HepG2 (cell line): Measurements from ENCODE around the gene AGER. TPM values are rescaled to one million over a fixed set of nuclear protein-coding genes. Genes with fewer than 3 reads are reported as not detected.

Experiments
- BRD4 ChIP-seq: sonication (generic); formaldehyde crosslinking; IDR thresholded peaks from 2 replicates; pipeline ENCODE4 v1.4.0; 2020; ENCODE audit warnings: missing genetic modification reagents
- FOSL2 ChIP-seq: sonication (generic); formaldehyde crosslinking; IDR thresholded peaks from 2 replicates; pipeline ENCODE4 v1.4.0; 2020; ENCODE audit warnings: missing genetic modification reagents
- GATAD1 ChIP-seq: IDR thresholded peaks from 2 replicates; pipeline ENCODE4 v1.6.1; 2016; ENCODE audit warnings: missing genetic modification reagents, missing compliant biosample characterization
- KDM4B ChIP-seq: sonication (generic); formaldehyde crosslinking; IDR thresholded peaks from 2 replicates; pipeline ENCODE4 v1.4.0; 2020; ENCODE audit warnings: missing genetic modification reagents
- NFRKB ChIP-seq: fragments of 450-650 bp; IDR thresholded peaks from 2 replicates; pipeline ENCODE4 v1.6.1; 2017
- PHF8 ChIP-seq: sonication (generic); formaldehyde crosslinking; IDR thresholded peaks from 2 replicates; pipeline ENCODE4 v1.5.0; 2020; ENCODE audit warnings: missing genetic modification reagents
- PITX1 ChIP-seq: sonication (generic); formaldehyde crosslinking; IDR thresholded peaks from 2 replicates; pipeline ENCODE4 v1.5.1; 2020; ENCODE audit warnings: mild to moderate bottlenecking, missing genetic modification reagents
- POLR2AphosphoS5 ChIP-seq: IDR thresholded peaks from 2 replicates; pipeline ENCODE4 v1.6.1; 2012; ENCODE audit warnings: low read depth, low read length
- SAFB2 ChIP-seq: sonication (generic); formaldehyde crosslinking; IDR thresholded peaks from 2 replicates; pipeline ENCODE4 v1.5.1; 2020; ENCODE audit warnings: missing genetic modification reagents, low read depth, mild to moderate bottlenecking, borderline replicate concordance
- SALL1 ChIP-seq: sonication (generic); formaldehyde crosslinking; IDR thresholded peaks from 2 replicates; pipeline ENCODE4 v1.8.0; 2022; ENCODE audit warnings: mild to moderate bottlenecking, missing genetic modification reagents
- TSC22D2 ChIP-seq: sonication (generic); formaldehyde crosslinking; IDR thresholded peaks from 2 replicates; pipeline ENCODE4 v1.5.1; 2020; ENCODE audit warnings: missing genetic modification reagents, mild to moderate bottlenecking, borderline replicate concordance
- USF2 ChIP-seq, 2 experiments: sonication (generic) in 1 of 2; formaldehyde crosslinking in 1 of 2; IDR thresholded peaks; 2 replicates each; pipeline versions ENCODE4 v1.5.1 to v1.6.1; 2011 to 2020; ENCODE audit warnings: borderline replicate concordance in 1 of 2, low read depth in 1 of 2, low read length in 1 of 2, mild to moderate bottlenecking in 1 of 2, missing genetic modification reagents in 1 of 2, moderate library complexity in 1 of 2
- ZBTB38 ChIP-seq: sonication (generic); formaldehyde crosslinking; IDR thresholded peaks from 2 replicates; pipeline ENCODE4 v1.5.1; 2020; ENCODE audit warnings: mild to moderate bottlenecking, missing genetic modification reagents
- ZC3H13 ChIP-seq: sonication (generic); formaldehyde crosslinking; IDR thresholded peaks from 2 replicates; pipeline ENCODE4 v1.8.1; 2023; ENCODE audit warnings: mild to moderate bottlenecking, missing genetic modification reagents, moderate library complexity
- ZFY ChIP-seq: sonication (generic); formaldehyde crosslinking; IDR thresholded peaks from 2 replicates; pipeline ENCODE4 v1.4.0; 2020; ENCODE audit warnings: missing genetic modification reagents
- ZMAT3 ChIP-seq: sonication (generic); formaldehyde crosslinking; conservative IDR thresholded peaks from 2 replicates; pipeline ENCODE4 v1.7.0; 2021; ENCODE audit warnings: missing genetic modification reagents
- ZNF296 ChIP-seq: sonication (generic); formaldehyde crosslinking; conservative IDR thresholded peaks from 2 replicates; pipeline ENCODE4 v1.5.0; 2020; ENCODE audit warnings: mild to moderate bottlenecking, missing genetic modification reagents
- ZNF317 ChIP-seq: sonication (generic); formaldehyde crosslinking; IDR thresholded peaks from 2 replicates; pipeline ENCODE4 v1.5.0; 2020; ENCODE audit warnings: mild to moderate bottlenecking, missing genetic modification reagents
- ZNF335 ChIP-seq: sonication (generic); formaldehyde crosslinking; IDR thresholded peaks from 2 replicates; pipeline ENCODE4 v1.4.0; 2020; ENCODE audit warnings: missing genetic modification reagents
- ZNF337 ChIP-seq: sonication (generic); formaldehyde crosslinking; IDR thresholded peaks from 2 replicates; pipeline ENCODE4 v1.5.1; 2020; ENCODE audit warnings: missing genetic modification reagents, low read depth, mild to moderate bottlenecking, borderline replicate concordance
- ZNF350 ChIP-seq: sonication (generic); formaldehyde crosslinking; IDR thresholded peaks from 2 replicates; pipeline ENCODE4 v1.4.0; 2020; ENCODE audit warnings: mild to moderate bottlenecking, low read depth, missing genetic modification reagents, borderline replicate concordance
- ZNF790 ChIP-seq: sonication (generic); formaldehyde crosslinking; IDR thresholded peaks from 2 replicates; pipeline ENCODE4 v1.8.0; 2022; ENCODE audit warnings: missing genetic modification reagents, mild to moderate bottlenecking, borderline replicate concordance
- ZSCAN21 ChIP-seq: sonication (generic); formaldehyde crosslinking; IDR thresholded peaks from 2 replicates; pipeline ENCODE4 v1.8.0; 2022; ENCODE audit warnings: mild to moderate bottlenecking, missing genetic modification reagents, moderate library complexity, borderline replicate concordance
- ZSCAN25 ChIP-seq: sonication (generic); formaldehyde crosslinking; IDR thresholded peaks from 2 replicates; pipeline ENCODE4 v1.8.0; 2022; ENCODE audit warnings: mild to moderate bottlenecking, missing genetic modification reagents
- polyA plus RNA-seq, 8 experiments: library from polyadenylated mRNA; depleted of rRNA in 3 of 8; stranded (reverse) in 7 of 8; unstranded in 1 of 8; fragments of >200 nt; fragmentation: Illumina TruSeq in 4 of 8; extraction: Trizol in 4 of 8; gene quantifications; 2 replicates each; pipeline versions ENCODE4 v1.2.1 to v1.2.3, GENCODE V29; 2011 to 2016; ENCODE audit warnings: low read depth in 4 of 8, missing spikeins in 1 of 8, mixed read lengths in 1 of 8; ENCODE audit not compliant: insufficient read depth in 1 of 8
- total RNA-seq, 5 experiments: library from RNA; depleted of rRNA; stranded (reverse); fragments of >200 nt; fragmentation: Illumina TruSeq; extraction: Trizol; gene quantifications; 2 replicates each; pipeline ENCODE4 v1.2.3, GENCODE V29; 2016; ENCODE audit warnings: low read depth in 1 of 5
- TF ChIP-seq, protein P1 (sequence below): sonication (generic); formaldehyde crosslinking; IDR thresholded peaks from 2 replicates; pipeline ENCODE4 v1.4.0; 2020; ENCODE audit warnings: mild to moderate bottlenecking, missing genetic modification reagents

AGER gene
- total and polyA plus RNA-seq, 2 of the 13 experiments (the other 11 are each of a cell fraction or from before 2014, with no cell fraction given) = 1.9 to 5.1 TPM

- TF ChIP-seq ZNF296 (CRISPR knock-in tag) (0 out of 2 replicates have a peak, but pooled peaks have one; percentile 45), ZNF790 (CRISPR knock-in tag) (no peak), ZC3H13 (CRISPR knock-in tag) (0 out of 2 replicates have a peak, but pooled peaks have one; percentile 53), ZMAT3 (CRISPR knock-in tag) (0 out of 2 replicates have a peak, but pooled peaks have one; percentile 22), SALL1 (CRISPR knock-in tag) (0 out of 2 replicates have a peak, but pooled peaks have one; percentile 6), ZSCAN25 (no peak), KDM4B (CRISPR knock-in tag) (0 out of 2 replicates have a peak, but pooled peaks have one; percentile 32), ZBTB38 (CRISPR knock-in tag) (peak; percentile 15; the same call in 1 of the 2 replicates), GATAD1 (CRISPR knock-in tag) (peak; percentile 6; the same call in 1 of the 2 replicates), SAFB2 (CRISPR knock-in tag) (0 out of 2 replicates have a peak, but pooled peaks have one; percentile 13), ZNF317 (0 out of 2 replicates have a peak, but pooled peaks have one; percentile 56), PHF8 (peak; percentile 34), ZSCAN21 (CRISPR knock-in tag) (peak; percentile 30; the same call in 1 of the 2 replicates), ZNF337 (no peak), FOSL2 (CRISPR knock-in tag) (0 out of 2 replicates have a peak, but pooled peaks have one; percentile 5), TSC22D2 (CRISPR knock-in tag) (0 out of 2 replicates have a peak, but pooled peaks have one; percentile 33), POLR2AphosphoS5 (no peak), ZNF350 (peak; percentile 42; the same call in 1 of the 2 replicates), BRD4 (CRISPR knock-in tag) (peak; percentile 70; the same call in 1 of the 2 replicates), ZFY (CRISPR knock-in tag) (peak; percentile 41; the same call in 1 of the 2 replicates), ZNF335 (CRISPR knock-in tag) (0 out of 2 replicates have a peak, but pooled peaks have one; percentile 41), USF2 (IDR thresholded peaks at IDR 0.05; ENCODE audit: low read depth, low read length) (0 out of 2 replicates have a peak, but pooled peaks have one; percentile 8), USF2 (CRISPR knock-in tag; IDR thresholded peaks at IDR 0.05; ENCODE audit: borderline replicate concordance) (no peak), PITX1 (CRISPR knock-in tag) (no peak), NFRKB (no peak)
- TF ChIP-seq, protein P1, sequence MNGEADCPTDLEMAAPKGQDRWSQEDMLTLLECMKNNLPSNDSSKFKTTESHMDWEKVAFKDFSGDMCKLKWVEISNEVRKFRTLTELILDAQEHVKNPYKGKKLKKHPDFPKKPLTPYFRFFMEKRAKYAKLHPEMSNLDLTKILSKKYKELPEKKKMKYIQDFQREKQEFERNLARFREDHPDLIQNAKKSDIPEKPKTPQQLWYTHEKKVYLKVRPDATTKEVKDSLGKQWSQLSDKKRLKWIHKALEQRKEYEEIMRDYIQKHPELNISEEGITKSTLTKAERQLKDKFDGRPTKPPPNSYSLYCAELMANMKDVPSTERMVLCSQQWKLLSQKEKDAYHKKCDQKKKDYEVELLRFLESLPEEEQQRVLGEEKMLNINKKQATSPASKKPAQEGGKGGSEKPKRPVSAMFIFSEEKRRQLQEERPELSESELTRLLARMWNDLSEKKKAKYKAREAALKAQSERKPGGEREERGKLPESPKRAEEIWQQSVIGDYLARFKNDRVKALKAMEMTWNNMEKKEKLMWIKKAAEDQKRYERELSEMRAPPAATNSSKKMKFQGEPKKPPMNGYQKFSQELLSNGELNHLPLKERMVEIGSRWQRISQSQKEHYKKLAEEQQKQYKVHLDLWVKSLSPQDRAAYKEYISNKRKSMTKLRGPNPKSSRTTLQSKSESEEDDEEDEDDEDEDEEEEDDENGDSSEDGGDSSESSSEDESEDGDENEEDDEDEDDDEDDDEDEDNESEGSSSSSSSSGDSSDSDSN (CRISPR knock-in tag) = peak; percentile 41; the same call in 1 of the 2 replicates
These were observed 5.3 kb downstream of the AGER start (continued) for GRCh38 chr6:32178547-32179440.
